ENCODE measurements around the gene GNE. TPM values are rescaled to one million over a fixed set of nuclear protein-coding genes. Genes with fewer than 3 reads are reported as not detected.
A peak's percentile ranks its signal among the peaks of the same experiment; 100 is the strongest.

The GNE gene
- total and polyA plus RNA-seq, 2 of the 13 experiments (the other 11 are each of a cell fraction or from before 2014, with no cell fraction given), result 16.1 to 24.1 TPM

GRCh38 chr9:36166168-36166927 lies 91.9 kb downstream of the GNE start (continued):
- TF ChIP-seq GMEB1 (CRISPR knock-in tag; IDR thresholded peaks at IDR 0.05; ENCODE audit: borderline replicate concordance) (peak; percentile 25; the same call in 1 of the 2 replicates), NAIF1 (CRISPR knock-in tag; IDR thresholded peaks at IDR 0.05; ENCODE audit: borderline replicate concordance) (no peak), GATAD1 (CRISPR knock-in tag; IDR thresholded peaks at IDR 0.05) (no peak; the same call in 1 of the 2 replicates), SMAD1 (CRISPR knock-in tag; IDR thresholded peaks at IDR 0.05; ENCODE audit: borderline replicate concordance, low read depth) (no peak), ZGPAT (CRISPR knock-in tag; IDR thresholded peaks at IDR 0.05) (no peak), SMARCE1 (IDR thresholded peaks at IDR 0.05; ENCODE audit: borderline replicate concordance) (no peak), TAF15 (IDR thresholded peaks at IDR 0.05; ENCODE audit: low read depth, low read length, poor library complexity, severe bottlenecking) (no peak), CENPT (CRISPR knock-in tag; IDR thresholded peaks at IDR 0.05; ENCODE audit: low read depth) (no peak), ZNF235 (CRISPR knock-in tag; IDR thresholded peaks at IDR 0.05; ENCODE audit: borderline replicate concordance) (no peak), ZNF30 (CRISPR knock-in tag; IDR thresholded peaks at IDR 0.05) (no peak), WIZ (CRISPR knock-in tag; IDR thresholded peaks at IDR 0.05) (no peak), NCOA5 (CRISPR knock-in tag; IDR thresholded peaks at IDR 0.05) (no peak), FOSL2 (CRISPR knock-in tag; IDR thresholded peaks at IDR 0.05) (no peak), PLRG1 (conservative IDR thresholded peaks at IDR 0.05) (no peak), ZNF414 (CRISPR knock-in tag; IDR thresholded peaks at IDR 0.05) (no peak), JDP2 (CRISPR knock-in tag; IDR thresholded peaks at IDR 0.05; ENCODE audit: borderline replicate concordance) (no peak), ZNF333 (CRISPR knock-in tag; IDR thresholded peaks at IDR 0.05; ENCODE audit: borderline replicate concordance) (no peak), ZNF770 (CRISPR knock-in tag; IDR thresholded peaks at IDR 0.05) (no peak), ZNF576 (CRISPR knock-in tag; IDR thresholded peaks at IDR 0.05) (no peak), ESRRA (CRISPR knock-in tag; IDR thresholded peaks at IDR 0.05; ENCODE audit: low read depth) (no peak), ZBTB34 (CRISPR knock-in tag; IDR thresholded peaks at IDR 0.05) (no peak), KMT2B (CRISPR knock-in tag; IDR thresholded peaks at IDR 0.05) (no peak)
